Breast epithelium (tissue), 4 donors: ENCODE measurements around the gene CLVS2. TPM values are rescaled to one million over a fixed set of nuclear protein-coding genes. Genes with fewer than 3 reads are reported as not detected.

ENCODE experiments used
- DNase-seq, 2 donors: peaks; one replicate each; pipeline ENCODE4 v3.0.0-alpha.2; 2019; ENCODE audit warnings: low spot score in 2 of 2
- H3K27ac ChIP-seq, 2 donors: fragments of 200-600 bp; sonication (generic) in 1 of 2; one replicate each; pipeline ENCODE4 v1.5.1; 2016 to 2019; ENCODE audit warnings: mild to moderate bottlenecking in 1 of 2
- H3K27me3 ChIP-seq, 2 donors: fragments of 200-600 bp; sonication (generic) in 1 of 2; one replicate each; pipeline versions ENCODE4 v1.5.1 to v1.6.0; 2017 to 2019; ENCODE audit warnings: control low read depth in 1 of 2, mild to moderate bottlenecking in 1 of 2
- H3K36me3 ChIP-seq: fragments of 200-600 bp; one replicate; pipeline ENCODE4 v1.5.1; 2019
- H3K4me1 ChIP-seq, 2 donors: fragments of 200-600 bp; sonication (generic); one replicate each; pipeline ENCODE4 v1.5.1; 2016 to 2019; ENCODE audit warnings: control low read depth in 1 of 2
- H3K4me3 ChIP-seq, 3 donors: fragments of 200-600 bp; sonication (generic); 1 replicate in 2 of 3; 2 replicates in 1 of 3; pipeline ENCODE4 v1.5.1; 2016 to 2019; ENCODE audit warnings: mild to moderate bottlenecking in 3 of 3, moderate library complexity in 2 of 3
- H3K9me3 ChIP-seq, 2 donors: fragments of 200-600 bp; sonication (generic) in 1 of 2; one replicate each; pipeline ENCODE4 v1.5.1; 2016 to 2019; ENCODE audit warnings: control low read depth in 1 of 2
- POLR2A ChIP-seq: fragments of 450-650 bp; IDR thresholded peaks from one replicate; pipeline ENCODE4 v1.6.1; 2016; ENCODE audit warnings: antibody characterized with exemption, mild to moderate bottlenecking, moderate library complexity
- POLR2AphosphoS5 ChIP-seq, 3 donors: sonication (generic); formaldehyde crosslinking; IDR thresholded peaks; one replicate each; pipeline ENCODE4 v1.6.1; 2017; ENCODE audit warnings: antibody characterized with exemption in 3 of 3
- intact Hi-C: fragments of 100-400 bp; cut with DNase I; formaldehyde crosslinking; loops from one replicate; pipeline ENCODE4 v1.15.1; 2023; ENCODE audit warnings: low total_unique reads
- total RNA-seq, 3 donors: library from RNA; depleted of rRNA; stranded (reverse); fragments of >200 nt; gene quantifications; one replicate each; pipeline ENCODE4 v1.1.0, GENCODE V29; 2016
- TF ChIP-seq, protein P1 (sequence below), 3 donors: fragments of 450-650 bp; IDR thresholded peaks; one replicate each; pipeline ENCODE4 v1.5.1; 2016 to 2017; ENCODE audit warnings: antibody characterized with exemption in 3 of 3, mild to moderate bottlenecking in 3 of 3, moderate library complexity in 3 of 3

CLVS2 gene
- total RNA-seq, 3 donors from 2014 or later: not detected

DNA sequence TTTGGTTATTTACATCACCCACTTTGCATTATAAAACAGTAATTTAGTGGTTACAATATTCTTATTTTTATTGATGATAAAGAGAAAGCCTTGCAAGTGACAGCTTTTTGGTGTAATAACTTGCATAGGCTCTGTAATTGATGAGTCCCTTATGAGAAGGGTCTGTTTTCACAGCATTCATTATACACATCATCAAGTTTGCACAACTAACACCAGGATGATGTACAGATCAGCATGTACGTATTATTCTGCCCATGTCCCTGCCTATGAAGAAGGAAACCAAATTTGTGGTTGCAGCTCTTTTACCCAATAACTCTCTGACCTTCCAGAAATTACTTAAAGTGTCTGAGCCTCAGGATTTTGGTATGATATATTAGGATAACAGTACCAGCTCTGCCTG lies 59.2 kb downstream of the CLVS2 start:
- intact Hi-C loops: no loop called here
- Histone ChIP-seq H3K4me1 (no peaks in the 10 kb centered on the region), H3K27ac (no peak overlapping the region), H3K9me3 (no peaks in the 10 kb centered on the region), H3K4me3 (no peak overlapping the region), H3K27me3 (no peaks in the 10 kb centered on the region), H3K36me3 (no peaks in the 10 kb centered on the region)
- no peak for TF ChIP-seq POLR2A
- TF ChIP-seq, protein P1, sequence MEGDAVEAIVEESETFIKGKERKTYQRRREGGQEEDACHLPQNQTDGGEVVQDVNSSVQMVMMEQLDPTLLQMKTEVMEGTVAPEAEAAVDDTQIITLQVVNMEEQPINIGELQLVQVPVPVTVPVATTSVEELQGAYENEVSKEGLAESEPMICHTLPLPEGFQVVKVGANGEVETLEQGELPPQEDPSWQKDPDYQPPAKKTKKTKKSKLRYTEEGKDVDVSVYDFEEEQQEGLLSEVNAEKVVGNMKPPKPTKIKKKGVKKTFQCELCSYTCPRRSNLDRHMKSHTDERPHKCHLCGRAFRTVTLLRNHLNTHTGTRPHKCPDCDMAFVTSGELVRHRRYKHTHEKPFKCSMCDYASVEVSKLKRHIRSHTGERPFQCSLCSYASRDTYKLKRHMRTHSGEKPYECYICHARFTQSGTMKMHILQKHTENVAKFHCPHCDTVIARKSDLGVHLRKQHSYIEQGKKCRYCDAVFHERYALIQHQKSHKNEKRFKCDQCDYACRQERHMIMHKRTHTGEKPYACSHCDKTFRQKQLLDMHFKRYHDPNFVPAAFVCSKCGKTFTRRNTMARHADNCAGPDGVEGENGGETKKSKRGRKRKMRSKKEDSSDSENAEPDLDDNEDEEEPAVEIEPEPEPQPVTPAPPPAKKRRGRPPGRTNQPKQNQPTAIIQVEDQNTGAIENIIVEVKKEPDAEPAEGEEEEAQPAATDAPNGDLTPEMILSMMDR (IDR thresholded peaks at IDR 0.05): no peak
- no peak for TF ChIP-seq POLR2AphosphoS5 (IDR thresholded peaks at IDR 0.05)
- DNase-seq: no peak

- DNase-seq: no peak
- no peak for TF ChIP-seq POLR2A
- no peak for TF ChIP-seq POLR2AphosphoS5 (IDR thresholded peaks at IDR 0.05)
- TF ChIP-seq, protein P1 (IDR thresholded peaks at IDR 0.05): no peak
- Histone ChIP-seq H3K4me1 (no peaks in the 10 kb centered on the region), H3K27me3 (no peaks in the 10 kb centered on the region), H3K36me3 (no peaks in the 10 kb centered on the region), H3K4me3 (no peak overlapping the region), H3K9me3 (no peaks in the 10 kb centered on the region), H3K27ac (no peak overlapping the region)
- intact Hi-C loops: no loop called here
Measured at GRCh38 chr6:123062670-123063069, 66.6 kb downstream of the CLVS2 start.

DNA sequence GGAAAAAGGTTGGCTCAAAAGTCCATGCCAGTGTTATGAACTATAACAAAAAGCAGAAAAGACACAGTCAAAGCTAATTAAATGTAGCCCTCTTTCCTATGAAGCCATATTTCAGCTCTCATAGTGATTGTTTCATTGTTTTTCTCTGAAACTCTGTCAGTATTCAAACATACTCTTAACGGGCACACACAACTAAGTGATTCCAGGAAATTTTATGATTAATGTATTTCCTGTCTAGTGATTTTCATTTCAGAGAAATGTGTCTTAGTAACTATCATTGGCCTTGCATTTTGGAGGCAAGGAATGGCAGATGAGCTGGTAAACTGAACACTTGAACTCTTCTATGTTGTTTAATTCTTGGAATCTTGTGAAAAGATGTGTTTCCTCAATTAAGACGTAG lies 68.0 kb downstream of the CLVS2 start:
- Histone ChIP-seq H3K36me3 (no peaks in the 10 kb centered on the region), H3K27ac (no peak overlapping the region), H3K27me3 (no peaks in the 10 kb centered on the region), H3K4me3 (no peak overlapping the region), H3K9me3 (no peaks in the 10 kb centered on the region), H3K4me1 (no peaks in the 10 kb centered on the region)
- DNase-seq: no peak
- intact Hi-C loops: no loop called here
- TF ChIP-seq POLR2AphosphoS5 (IDR thresholded peaks at IDR 0.05): no peak
- TF ChIP-seq, protein P1 (IDR thresholded peaks at IDR 0.05): no peak

- intact Hi-C loops: no loop called here
- Histone ChIP-seq H3K27ac (no peak overlapping the region), H3K4me1 (no peaks in the 10 kb centered on the region), H3K27me3 (no peaks in the 10 kb centered on the region), H3K36me3 (no peaks in the 10 kb centered on the region), H3K9me3 (no peaks in the 10 kb centered on the region), H3K4me3 (no peak overlapping the region)
- DNase-seq: no peak
- no peak for TF ChIP-seq POLR2AphosphoS5 (IDR thresholded peaks at IDR 0.05)
- TF ChIP-seq POLR2A: no peak
- TF ChIP-seq, protein P1 (IDR thresholded peaks at IDR 0.05): no peak
Measured at GRCh38 chr6:123074616-123075015, 78.6 kb downstream of the CLVS2 start.

DNA sequence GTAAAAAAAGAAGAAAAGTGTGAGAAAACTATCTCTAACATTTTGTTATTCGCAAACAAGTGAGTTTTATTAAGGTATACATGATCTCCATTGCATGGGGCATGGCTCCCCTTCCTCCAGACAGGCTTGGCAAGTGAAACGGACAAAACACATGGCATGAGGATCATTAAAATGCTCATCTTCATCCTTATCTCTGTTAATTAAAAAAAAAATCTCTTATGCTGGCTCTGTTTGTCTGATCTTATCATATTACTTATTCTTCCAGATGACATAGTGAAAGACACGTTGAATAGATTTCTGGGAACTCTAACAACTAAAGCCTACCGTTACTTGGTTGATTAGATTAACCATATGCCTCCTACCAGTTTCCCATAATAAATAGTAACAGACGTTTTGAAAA lies 89.4 kb downstream of the CLVS2 start:
- Histone ChIP-seq H3K27me3 (no peaks in the 10 kb centered on the region), H3K4me3 (no peak overlapping the region), H3K4me1 (no peaks in the 10 kb centered on the region), H3K9me3 (no peaks in the 10 kb centered on the region), H3K36me3 (no peaks in the 10 kb centered on the region), H3K27ac (no peak overlapping the region)
- DNase-seq: no peak
- TF ChIP-seq, protein P1 (IDR thresholded peaks at IDR 0.05): no peak
- no peak for TF ChIP-seq POLR2A
- TF ChIP-seq POLR2AphosphoS5 (IDR thresholded peaks at IDR 0.05): no peak
- intact Hi-C loops: no loop called here
